GM18507 (cell line): ENCODE data around the gene ALPK1.
"Not testable (repeated sequence)": the region's sequence is repeated elsewhere in the genome, so short reads cannot be mapped to it uniquely, and the experiment has no call there.

Source experiments
- DNase-seq: peaks from one replicate; pipeline ENCODE4 v3.0.0; 2011; ENCODE audit warnings: low read depth; ENCODE audit not compliant: insufficient read length; ENCODE audit errors: extremely low spot score
- FAIRE-seq: peaks from 2 replicates; lab custom pipeline; 2011; peaks lifted over from hg19 to GRCh38; lab: Jason Lieb, UNC

The ALPK1 gene

GRCh38 chr4:112282860-112283667, 14.1 kb upstream of the ALPK1 start:
- FAIRE-seq (no peak), DNase-seq (no peak)

- DNase-seq = no peak
- peak; percentile 46 for FAIRE-seq
These were observed 13.0 kb upstream of the ALPK1 start for GRCh38 chr4:112284166-112284565.

- FAIRE-seq (peak; percentile 50), DNase-seq (no peak)
These were observed 12.3 kb upstream of the ALPK1 start for GRCh38 chr4:112284662-112285411.

- DNase-seq (no peak), FAIRE-seq (peak; percentile 93)
These were observed 9.7 kb upstream of the ALPK1 start for GRCh38 chr4:112287258-112287989.

GRCh38 chr4:112288455-112288854, 8.7 kb upstream of the ALPK1 start:
- peak; percentile 85 for FAIRE-seq
- no peak for DNase-seq

GRCh38 chr4:112289407-112290253, 7.5 kb upstream of the ALPK1 start:
- DNase-seq (no peak), FAIRE-seq (peak; percentile 55)

- FAIRE-seq = peak; percentile 79
- DNase-seq = no peak
These were observed 6.8 kb upstream of the ALPK1 start for GRCh38 chr4:112290341-112290740.

- FAIRE-seq = peak; percentile 38
- no peak for DNase-seq
These were observed 2.6 kb downstream of the ALPK1 start for GRCh38 chr4:112299721-112300120.

- FAIRE-seq (peak; percentile 72), DNase-seq (no peak)
These were observed 5.4 kb downstream of the ALPK1 start for GRCh38 chr4:112302320-112303274.

GRCh38 chr4:112305477-112305876, 8.3 kb downstream of the ALPK1 start:
- not testable (repeated sequence) for FAIRE-seq, DNase-seq

- FAIRE-seq = not testable (repeated sequence)
These were observed 12.2 kb downstream of the ALPK1 start for GRCh38 chr4:112309263-112309791.

GRCh38 chr4:112311516-112311915, 14.3 kb downstream of the ALPK1 start:
- FAIRE-seq = peak; percentile 31
- no peak for DNase-seq

More at GRCh38 chr4:112309263-112309791, 12.2 kb downstream of the ALPK1 start:
- not testable (repeated sequence) for DNase-seq

- DNase-seq = peak; percentile 49
- FAIRE-seq = peak; percentile 98
These were observed 15.6 kb downstream of the ALPK1 start for GRCh38 chr4:112312610-112313239.

- FAIRE-seq (no peak), DNase-seq (no peak)
These were observed 18.3 kb downstream of the ALPK1 start for GRCh38 chr4:112315446-112315845.

GRCh38 chr4:112316360-112316759, 19.2 kb downstream of the ALPK1 start:
- FAIRE-seq = no peak
- no peak for DNase-seq

- peak; percentile 93 for FAIRE-seq
- DNase-seq = no peak
These were observed 21.3 kb downstream of the ALPK1 start for GRCh38 chr4:112318239-112319142.
